Limb (tissue), 2 donors: Measurements from ENCODE around the gene CCER1.

ENCODE experiments used
- DNase-seq, 2 donors: peaks; one replicate each; pipeline ENCODE4 v3.0.0-alpha.2; 2016; ENCODE audit errors: extremely low spot score in 2 of 2

CCER1 gene

DNA sequence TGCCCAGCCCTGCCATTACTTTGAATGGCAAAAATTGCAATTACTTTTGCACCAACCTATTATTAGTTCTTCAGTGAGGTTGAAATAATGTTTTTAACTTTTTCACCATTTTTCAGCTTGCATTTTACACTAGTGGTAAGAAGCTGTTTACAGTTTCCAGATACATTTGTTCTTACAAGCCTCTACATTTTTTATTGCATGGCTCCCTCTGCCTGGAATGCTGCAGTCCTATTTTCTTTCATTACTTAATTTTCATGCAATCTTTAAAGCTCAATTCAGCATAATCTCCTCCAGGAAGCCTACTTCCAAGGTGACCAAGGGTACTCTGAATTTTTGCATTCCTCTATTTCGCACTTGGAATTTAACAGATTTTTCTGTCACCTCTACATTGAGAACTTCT is 33.4 kb downstream of the CCER1 start:
- no peak for DNase-seq

GRCh38 chr12:90920222-90920621 is 34.8 kb downstream of the CCER1 start:
- DNase-seq, result no peak

GRCh38 chr12:90917431-90917830 is 37.5 kb downstream of the CCER1 start:
- no peak for DNase-seq

GRCh38 chr12:90916516-90916915 is 38.5 kb downstream of the CCER1 start:
- DNase-seq, result no peak

DNA sequence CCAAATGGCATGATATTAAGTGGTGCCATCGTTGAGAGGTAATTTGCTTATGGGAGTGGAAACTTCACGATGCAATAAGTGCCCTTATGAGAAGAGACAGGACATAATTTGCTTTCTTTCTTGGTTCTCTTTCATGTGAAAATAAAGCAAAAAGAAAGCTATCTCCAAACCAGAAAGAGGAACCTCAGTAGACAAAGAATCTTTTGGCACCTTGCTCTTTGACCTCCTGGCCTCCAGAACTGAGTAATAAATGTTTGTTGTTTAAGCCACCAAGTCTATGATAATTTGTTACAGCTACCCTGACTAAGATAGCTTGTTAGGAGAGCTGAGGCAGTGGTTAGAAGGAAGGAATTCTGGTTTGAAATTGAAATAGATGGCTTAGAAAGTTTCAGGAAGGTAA is 39.6 kb downstream of the CCER1 start:
- no peak for DNase-seq

DNA sequence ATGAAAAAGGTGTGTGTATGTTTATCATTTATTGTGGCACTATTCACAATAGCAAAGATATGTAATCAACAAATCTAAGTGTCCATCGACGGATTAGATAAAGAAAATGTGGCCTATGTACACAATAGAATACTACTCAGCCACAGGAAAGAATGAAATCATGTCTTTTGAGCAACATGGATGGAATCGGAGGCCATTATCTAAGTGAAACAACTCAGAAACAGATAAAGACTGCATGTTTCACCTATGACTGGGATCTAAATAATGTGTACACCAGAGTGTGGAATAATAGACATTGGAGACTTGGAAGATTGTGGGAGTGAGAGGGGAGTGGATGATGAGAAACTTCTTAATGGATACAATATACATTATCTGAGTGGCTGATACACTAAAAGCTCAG is 44.0 kb downstream of the CCER1 start:
- DNase-seq, result no peak

GRCh38 chr12:90909069-90909770 is 45.8 kb downstream of the CCER1 start:
- peak; percentile 18 to 33 for DNase-seq

DNA sequence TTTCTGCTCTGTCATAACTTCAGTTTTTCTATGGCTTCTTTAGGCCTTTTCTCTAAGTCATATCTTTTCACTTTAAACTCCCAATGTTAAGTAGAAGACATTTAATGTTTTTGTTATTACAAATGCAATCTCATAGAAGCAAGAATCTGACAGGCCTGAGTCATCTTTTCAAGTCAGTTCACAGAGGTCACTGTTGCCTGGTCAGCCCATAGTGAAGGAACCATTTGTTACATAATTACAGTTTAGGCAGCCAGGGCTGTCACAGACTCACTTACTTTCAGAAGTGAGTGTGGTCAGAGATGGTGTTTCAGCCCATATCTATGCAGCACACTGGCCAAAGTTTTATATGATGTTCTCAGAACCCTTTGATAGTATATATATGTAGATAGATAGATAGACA is 46.5 kb downstream of the CCER1 start:
- DNase-seq, result no peak

GRCh38 chr12:90905691-90906370 is 49.1 kb downstream of the CCER1 start:
- no peak for DNase-seq

DNA sequence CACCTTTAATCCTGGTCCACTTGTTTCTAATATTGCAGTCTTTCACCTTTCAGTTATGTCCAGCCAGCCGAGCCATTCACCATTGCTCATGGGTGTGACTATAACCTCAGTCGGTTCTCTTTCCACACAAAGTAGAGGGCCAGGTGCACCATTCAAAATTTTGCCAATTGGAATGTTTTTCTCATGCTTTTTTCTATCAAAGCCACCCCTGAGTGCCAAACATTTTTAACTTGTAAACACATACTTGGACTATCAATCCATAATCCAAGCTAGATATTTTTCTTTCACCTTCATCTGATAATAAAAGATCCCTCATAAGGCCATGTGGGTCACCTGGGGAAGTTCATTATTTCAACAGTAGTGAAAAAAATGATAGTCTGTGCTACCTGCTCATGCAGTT is 52.4 kb downstream of the CCER1 start:
- DNase-seq, result no peak
